ENCODE results near the gene KLHDC3. TPM values are rescaled to one million over a fixed set of nuclear protein-coding genes. Genes with fewer than 3 reads are reported as not detected.

KLHDC3 gene
- total and polyA plus RNA-seq, 9 of the 15 experiments (the other 6 are each of a cell fraction or from before 2014, with no cell fraction given) = 4.5 to 171 (median 107) TPM

DNA sequence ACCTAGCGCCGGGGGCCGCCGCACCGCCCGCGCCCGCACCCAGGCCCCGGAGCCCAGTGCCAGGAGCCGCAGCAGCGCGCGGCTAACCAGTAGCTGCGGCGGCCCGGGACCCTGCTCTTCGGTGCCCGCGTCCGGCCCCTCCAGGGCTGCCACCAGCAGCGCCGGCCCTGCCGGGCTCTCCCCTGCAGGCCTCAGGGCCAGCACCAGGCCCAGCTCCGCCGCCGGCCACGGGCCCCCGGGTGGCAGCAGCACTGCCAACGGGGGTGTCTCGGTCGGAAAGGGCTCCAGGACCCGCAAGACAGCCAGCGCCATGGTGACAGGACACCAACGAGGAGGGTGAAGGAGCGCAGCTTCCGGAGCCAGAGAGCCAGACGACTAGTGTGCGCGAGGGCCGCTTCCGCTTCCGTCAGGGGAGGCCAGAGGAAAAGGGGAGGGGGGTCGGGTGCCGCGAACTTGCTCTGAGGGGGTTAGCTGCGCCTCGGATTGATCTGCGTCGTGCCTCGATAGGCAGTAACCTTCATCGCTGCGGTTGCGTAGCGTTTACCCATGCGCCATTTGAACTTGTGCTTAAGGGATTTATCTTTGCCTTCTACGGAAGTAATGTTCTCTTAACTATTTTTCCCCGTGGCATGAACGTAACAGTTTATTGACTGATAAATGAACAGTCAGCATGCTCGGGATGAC lies 35.1 kb upstream of the KLHDC3 start, which contains the start of gene PEX6 (continued):
- TF ChIP-seq ZNF609 (CRISPR knock-in tag; IDR thresholded peaks at IDR 0.05; ENCODE audit: borderline replicate concordance) (peak; percentile 43; the same call in 1 of the 2 replicates), FOXP1 (CRISPR knock-in tag; IDR thresholded peaks at IDR 0.05) (no peak), GTF2A2 (tag; IDR thresholded peaks at IDR 0.05) (no peak), ERF (CRISPR knock-in tag; IDR thresholded peaks at IDR 0.05) (peak; percentile 63; the same call in 1 of the 2 replicates), PHB (CRISPR knock-in tag; IDR thresholded peaks at IDR 0.05) (no peak), HOXB6 (CRISPR knock-in tag; IDR thresholded peaks at IDR 0.05; ENCODE audit: borderline replicate concordance) (no peak), TCFL5 (CRISPR knock-in tag; conservative IDR thresholded peaks at IDR 0.05) (no peak), SMAD4 (CRISPR knock-in tag; conservative IDR thresholded peaks at IDR 0.05) (0 out of 2 replicates have a peak, but pooled peaks have one; percentile 58), SP1 (CRISPR knock-in tag; IDR thresholded peaks at IDR 0.05) (peak; percentile 63; the same call in 1 of the 2 replicates), GTF3C2 (IDR thresholded peaks at IDR 0.05; ENCODE audit: borderline replicate concordance, extremely low read depth, insufficient read length) (no peak), EP300 (IDR thresholded peaks at IDR 0.05; ENCODE audit: low read length) (peak; percentile 41; the same call in 1 of the 2 replicates), SRSF3 (IDR thresholded peaks at IDR 0.05; ENCODE audit: insufficient read depth, low read length) (0 out of 2 replicates have a peak, but pooled peaks have one; percentile 23), ZFP36 (IDR thresholded peaks at IDR 0.05; ENCODE audit: low read depth, low read length, partially characterized antibody) (peak; percentile 26)
- TF ChIP-seq, protein P1, sequence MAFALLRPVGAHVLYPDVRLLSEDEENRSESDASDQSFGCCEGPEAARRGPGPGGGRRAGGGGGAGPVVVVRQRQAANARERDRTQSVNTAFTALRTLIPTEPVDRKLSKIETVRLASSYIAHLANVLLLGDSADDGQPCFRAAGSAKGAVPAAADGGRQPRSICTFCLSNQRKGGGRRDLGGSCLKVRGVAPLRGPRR (CRISPR knock-in tag; IDR thresholded peaks at IDR 0.05) = no peak
- TF ChIP-seq, protein P2, sequence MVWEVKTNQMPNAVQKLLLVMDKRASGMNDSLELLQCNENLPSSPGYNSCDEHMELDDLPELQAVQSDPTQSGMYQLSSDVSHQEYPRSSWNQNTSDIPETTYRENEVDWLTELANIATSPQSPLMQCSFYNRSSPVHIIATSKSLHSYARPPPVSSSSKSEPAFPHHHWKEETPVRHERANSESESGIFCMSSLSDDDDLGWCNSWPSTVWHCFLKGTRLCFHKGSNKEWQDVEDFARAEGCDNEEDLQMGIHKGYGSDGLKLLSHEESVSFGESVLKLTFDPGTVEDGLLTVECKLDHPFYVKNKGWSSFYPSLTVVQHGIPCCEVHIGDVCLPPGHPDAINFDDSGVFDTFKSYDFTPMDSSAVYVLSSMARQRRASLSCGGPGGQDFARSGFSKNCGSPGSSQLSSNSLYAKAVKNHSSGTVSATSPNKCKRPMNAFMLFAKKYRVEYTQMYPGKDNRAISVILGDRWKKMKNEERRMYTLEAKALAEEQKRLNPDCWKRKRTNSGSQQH (CRISPR knock-in tag; IDR thresholded peaks at IDR 0.05) = no peak
